GM12874 (cell line): Measurements from ENCODE around the gene TPX2.

Source experiments
- CTCF ChIP-seq: IDR thresholded peaks from 2 replicates; pipeline ENCODE4 v1.5.1; 2011; ENCODE audit warnings: low read depth, mild to moderate bottlenecking, control low read depth, low read length, moderate library complexity; ENCODE audit not compliant: insufficient read depth

TPX2 gene

GRCh38 chr20:31817461-31817860, 78.4 kb downstream of the TPX2 start:
- no peak for TF ChIP-seq CTCF

DNA sequence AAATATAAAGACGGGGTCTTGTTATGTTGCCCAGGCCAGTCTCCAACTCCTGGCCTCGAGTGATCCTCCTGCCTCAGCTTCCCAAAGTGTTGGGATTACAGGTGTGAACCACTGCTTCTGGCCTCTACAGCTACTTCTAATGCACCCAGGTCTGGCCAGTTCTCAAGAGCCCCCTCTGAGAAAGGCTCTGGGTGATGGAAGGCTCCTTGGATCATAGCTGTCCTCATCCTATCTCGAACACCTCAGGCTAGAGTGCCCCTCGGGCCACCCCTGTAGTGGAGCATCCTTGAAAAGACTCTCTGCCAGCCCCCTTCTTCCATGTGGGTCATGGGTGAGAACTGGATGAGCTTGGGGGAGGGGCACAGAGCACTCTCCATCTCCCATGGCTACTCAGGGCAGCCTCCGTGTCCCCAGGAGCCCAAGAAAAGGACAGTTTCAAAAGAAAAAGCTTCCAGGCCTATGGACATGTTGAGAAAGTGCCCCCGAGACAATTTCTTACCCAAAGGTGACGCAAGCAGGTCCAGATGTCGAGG, 79.4 kb downstream of the TPX2 start:
- TF ChIP-seq CTCF = no peak

- no peak for TF ChIP-seq CTCF
Measured at GRCh38 chr20:31819083-31819784, 80.1 kb downstream of the TPX2 start, which contains the start of gene MYLK2. TSS of gene MYLK2 (plus strand) at chr20:31819356. CDS start at chr20:31819581, 225 bp downstream.

- TF ChIP-seq CTCF = no peak
Measured at GRCh38 chr20:31820228-31820627, 81.1 kb downstream of the TPX2 start.

DNA sequence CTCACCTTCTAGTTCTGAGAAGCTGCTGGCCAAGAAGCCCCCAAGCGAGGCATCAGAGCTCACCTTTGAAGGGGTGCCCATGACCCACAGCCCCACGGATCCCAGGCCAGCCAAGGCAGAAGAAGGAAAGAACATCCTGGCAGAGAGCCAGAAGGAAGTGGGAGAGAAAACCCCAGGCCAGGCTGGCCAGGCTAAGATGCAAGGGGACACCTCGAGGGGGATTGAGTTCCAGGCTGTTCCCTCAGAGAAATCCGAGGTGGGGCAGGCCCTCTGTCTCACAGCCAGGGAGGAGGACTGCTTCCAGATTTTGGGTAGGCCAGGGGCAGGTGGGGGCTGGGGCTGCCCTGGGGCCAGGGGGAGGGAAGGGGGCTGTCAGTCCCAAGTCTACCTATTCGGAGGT, 82.3 kb downstream of the TPX2 start:
- no peak for TF ChIP-seq CTCF

GRCh38 chr20:31822421-31823330, 83.6 kb downstream of the TPX2 start:
- TF ChIP-seq CTCF = peak; percentile 98
